ENCODE data around the gene SOX10. TPM values are rescaled to one million over a fixed set of nuclear protein-coding genes. Genes with fewer than 3 reads are reported as not detected.
"Not testable (repeated sequence)": the region's sequence is repeated elsewhere in the genome, so short reads cannot be mapped to it uniquely, and the experiment has no call there.

Gene SOX10
- total RNA-seq, 1 donor from 2014 or later = 1.2 TPM

DNA sequence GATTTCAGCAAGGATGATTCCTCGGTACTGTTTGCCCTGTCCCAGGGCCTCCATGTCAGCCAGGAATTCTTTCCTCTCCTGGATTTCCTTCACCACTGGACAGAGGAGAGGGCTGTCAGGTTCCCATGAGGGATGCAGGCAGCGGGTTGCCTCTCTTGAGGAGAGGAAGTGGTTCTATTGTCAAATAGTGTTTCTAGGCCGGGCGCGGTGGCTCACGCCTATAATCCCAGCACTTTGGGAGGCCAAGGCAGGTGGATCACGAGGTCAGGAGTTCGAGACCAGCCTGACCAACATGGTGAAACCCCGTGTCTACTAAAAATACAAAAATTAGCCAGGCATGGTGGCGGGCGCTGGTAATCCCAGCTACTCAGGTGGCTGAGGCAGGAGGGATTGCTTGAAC lies 39.9 kb downstream of the SOX10 start:
- ATAC-seq (ENCODE audit: poor library complexity); DNase-seq; intact Hi-C loops (cut with DNase I): not testable (repeated sequence)

DNA sequence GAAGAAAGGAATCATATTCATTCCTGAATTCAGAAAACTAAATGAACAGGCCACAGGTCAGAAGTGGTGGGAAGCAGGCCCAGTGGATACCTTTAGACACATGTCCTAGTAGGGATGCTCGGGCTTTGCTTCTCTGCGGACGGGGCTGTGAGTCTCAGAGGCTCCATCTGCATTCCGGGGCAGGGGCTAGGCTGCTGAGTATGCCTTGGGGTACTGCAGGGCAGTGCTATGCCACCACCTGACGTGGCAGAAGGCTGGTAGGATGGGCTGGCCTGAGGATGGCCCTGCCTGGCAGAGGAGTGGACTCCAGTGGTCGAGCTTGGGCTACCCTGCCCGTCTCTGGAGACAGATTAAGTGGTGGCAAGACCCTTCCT lies 40.5 kb downstream of the SOX10 start:
- intact Hi-C loops (cut with DNase I) = no loop called here
- DNase-seq (no peak), ATAC-seq (ENCODE audit: poor library complexity) (no peak)

DNA sequence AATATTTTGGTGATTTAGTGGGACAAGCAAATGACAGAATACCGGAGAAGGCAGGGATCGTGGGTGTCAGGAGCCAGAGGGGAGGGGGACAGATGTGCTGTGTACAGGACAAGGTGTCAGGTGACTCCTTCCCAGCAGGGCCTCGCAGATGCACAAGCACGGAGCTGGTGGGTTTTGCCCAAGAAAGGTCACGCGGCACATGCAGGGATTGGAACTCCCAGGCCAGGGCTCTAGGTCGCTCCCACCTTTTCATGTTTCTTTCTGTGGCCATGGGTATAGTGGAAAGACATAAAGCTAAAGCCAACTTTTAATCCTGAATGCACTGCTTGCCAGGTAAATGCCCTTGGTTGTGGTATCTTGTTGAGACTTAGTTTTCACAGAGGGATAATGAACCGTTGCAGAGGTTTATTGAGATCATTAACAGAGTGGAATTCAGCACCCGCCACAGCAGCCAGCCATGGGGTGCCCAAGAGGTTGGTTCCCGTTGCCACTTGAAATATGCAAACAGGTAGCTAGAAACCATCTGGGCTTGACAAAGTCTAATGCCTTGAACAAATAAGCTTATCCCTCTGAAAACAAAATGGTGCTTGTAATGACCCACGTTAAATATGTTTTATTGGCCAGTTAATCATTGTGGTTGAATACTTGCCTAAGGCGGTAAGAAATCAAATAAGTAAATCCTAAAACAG lies 41.1 kb downstream of the SOX10 start:
- ATAC-seq (ENCODE audit: poor library complexity) = no peak
- intact Hi-C loops (cut with DNase I) = no loop called here

DNA sequence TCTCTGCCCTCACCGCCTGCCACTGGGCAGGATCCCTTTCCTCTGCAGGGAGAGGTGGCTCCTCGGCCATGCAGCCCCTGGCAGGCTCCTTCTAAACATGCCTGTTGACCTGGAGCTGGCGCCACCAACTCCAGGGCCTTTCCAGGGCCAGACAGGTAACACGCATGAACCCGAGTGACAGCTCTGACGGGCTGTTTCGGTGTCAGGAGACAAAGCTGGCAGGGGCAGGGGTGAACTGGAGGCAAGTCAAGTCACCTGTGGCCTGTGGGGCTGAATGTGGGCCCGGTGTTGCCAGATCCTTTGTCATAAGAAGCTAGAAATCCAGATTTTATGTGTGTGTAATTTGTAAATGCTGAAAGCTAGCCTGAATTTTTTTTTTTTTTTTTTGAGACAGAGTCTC lies 42.2 kb downstream of the SOX10 start:
- no peak for ATAC-seq (ENCODE audit: poor library complexity)
- intact Hi-C loops (cut with DNase I) = no loop called here
- no peak for DNase-seq

More for the DNA sequence above, 41.1 kb downstream of the SOX10 start:
- DNase-seq = no peak

DNA sequence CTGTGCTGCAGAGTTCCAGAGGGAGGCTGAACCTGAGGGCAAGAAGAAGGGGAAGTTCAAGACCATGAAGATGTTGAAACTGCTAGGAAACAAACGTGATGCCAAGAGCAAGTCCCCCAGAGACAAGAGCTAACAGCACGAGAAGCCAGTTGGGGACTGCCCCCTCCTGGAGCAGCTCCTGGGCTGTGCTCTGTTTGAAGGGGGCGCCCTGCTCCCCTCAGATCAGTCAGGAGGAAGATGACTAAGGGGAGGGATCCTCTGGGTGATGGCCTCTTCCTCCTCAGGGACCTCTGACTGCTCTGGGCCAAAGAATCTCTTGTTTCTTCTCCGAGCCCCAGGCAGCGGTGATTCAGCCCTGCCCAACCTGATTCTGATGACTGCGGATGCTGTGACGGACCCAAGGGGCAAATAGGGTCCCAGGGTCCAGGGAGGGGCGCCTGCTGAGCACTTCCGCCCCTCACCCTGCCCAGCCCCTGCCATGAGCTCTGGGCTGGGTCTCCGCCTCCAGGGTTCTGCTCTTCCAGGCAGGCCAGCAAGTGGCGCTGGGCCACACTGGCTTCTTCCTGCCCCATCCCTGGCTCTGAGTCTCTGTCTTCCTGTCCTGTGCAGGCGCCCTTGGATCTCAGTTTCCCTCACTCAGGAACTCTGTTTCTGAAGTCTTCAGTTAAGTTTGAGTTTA lies 43.5 kb downstream of the SOX10 start:
- intact Hi-C loops (cut with DNase I) = no loop called here
- no peak for ATAC-seq (ENCODE audit: poor library complexity)
- DNase-seq = no peak

DNA sequence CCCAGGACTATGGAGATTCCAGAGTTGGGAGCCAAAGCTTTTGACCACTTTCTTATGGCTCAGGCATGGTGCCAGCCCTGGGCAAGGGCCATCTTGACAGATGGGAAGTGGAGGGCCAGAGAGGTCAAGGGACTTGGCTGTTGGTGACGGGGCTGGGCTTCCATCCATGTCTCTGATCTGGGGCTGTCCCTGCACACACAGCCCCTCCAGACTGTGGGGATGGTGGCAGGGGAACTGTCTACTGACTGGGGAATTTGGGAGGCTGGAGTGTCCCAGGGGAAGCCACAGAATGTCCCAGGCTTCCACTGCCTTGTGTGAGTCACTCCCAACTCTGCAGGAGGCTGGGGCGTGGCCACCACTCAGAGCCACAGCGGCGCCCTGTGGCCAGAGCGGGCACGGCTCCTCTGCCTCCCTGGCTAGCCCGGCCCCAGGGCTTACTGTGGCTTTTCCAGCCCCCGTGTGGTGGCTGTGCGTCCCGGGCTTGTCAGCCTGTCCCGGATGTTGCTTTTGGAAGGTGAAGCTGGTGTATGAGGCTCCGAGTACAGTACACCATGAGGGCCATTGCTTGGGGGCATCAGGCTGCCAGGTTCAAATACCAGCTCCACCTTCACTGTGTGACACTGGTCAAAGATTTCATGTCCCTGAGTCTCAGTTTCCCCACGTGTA lies 50.5 kb downstream of the SOX10 start:
- intact Hi-C loops (cut with DNase I) = loop anchor here (10.0 kb wide), 1 partner anchor 49 kb away; no protein-coding TSS in a partner anchor
- ATAC-seq (ENCODE audit: poor library complexity) = peak; percentile 96
- peak; percentile 93 for DNase-seq

DNA sequence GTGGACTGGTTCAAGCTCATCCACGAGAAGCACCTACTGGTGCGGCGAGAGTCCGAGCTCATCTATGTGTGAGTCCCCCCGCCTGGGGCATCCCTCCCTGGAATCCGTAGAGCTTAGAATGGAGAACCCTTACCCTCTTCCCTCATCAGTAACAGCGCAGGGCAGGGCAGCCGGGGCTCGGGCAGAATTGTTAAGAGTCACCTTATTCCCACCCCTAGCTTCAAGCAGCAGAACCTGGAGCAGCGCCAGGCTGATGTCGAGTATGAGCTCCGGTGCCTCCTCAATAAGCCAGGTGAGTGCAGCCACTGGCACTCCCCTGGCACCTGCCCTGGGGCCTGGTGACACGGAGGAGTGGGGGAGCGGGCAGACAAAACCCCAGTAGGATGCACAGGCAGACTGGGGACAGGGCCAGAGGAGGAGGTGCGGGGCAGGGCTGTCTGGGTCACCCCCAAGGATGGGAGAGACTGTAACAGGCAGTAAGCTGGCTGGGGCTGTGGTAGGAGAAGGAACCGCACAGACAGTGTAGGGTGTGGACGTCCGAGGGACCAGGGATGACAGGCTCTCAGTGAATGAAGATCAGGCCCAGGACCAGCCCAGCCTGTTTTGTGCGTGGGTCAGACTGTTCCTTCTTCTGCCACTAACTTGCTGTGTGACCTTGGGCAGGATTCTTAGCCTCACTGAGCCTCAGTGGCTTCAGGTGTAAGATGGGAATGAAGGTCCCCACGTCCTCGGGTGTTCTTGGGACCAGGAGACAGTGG lies 51.4 kb downstream of the SOX10 start:
- intact Hi-C loops (cut with DNase I) = loop anchor here (10.0 kb wide), 1 partner anchor 48 kb away; no protein-coding TSS in a partner anchor
- peak; percentile 4 for ATAC-seq (ENCODE audit: poor library complexity)
- DNase-seq = no peak

DNA sequence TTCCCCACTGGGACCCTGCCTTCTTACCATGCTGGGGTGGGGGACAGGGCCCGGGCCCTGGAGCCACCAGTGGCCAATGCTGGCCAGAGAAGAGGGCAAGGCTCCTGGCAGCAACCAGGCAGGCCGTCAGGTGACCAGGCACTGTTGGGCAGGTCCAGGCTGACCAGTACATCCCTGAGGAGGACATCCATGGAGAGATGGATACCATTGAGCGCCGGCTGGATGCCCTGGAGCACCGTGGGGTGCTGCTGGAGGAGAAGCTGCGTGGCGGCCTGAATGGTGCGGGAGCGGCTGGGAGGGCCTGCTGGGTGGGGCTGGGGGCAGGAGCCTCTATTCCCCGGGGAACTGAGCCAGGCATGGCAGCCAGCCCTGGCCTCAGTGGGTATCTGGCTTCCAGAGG lies 52.0 kb downstream of the SOX10 start:
- intact Hi-C loops (cut with DNase I) = loop anchor here (10.0 kb wide), 1 partner anchor 48 kb away; no protein-coding TSS in a partner anchor
- DNase-seq = no peak
- ATAC-seq (ENCODE audit: poor library complexity) = no peak

DNA sequence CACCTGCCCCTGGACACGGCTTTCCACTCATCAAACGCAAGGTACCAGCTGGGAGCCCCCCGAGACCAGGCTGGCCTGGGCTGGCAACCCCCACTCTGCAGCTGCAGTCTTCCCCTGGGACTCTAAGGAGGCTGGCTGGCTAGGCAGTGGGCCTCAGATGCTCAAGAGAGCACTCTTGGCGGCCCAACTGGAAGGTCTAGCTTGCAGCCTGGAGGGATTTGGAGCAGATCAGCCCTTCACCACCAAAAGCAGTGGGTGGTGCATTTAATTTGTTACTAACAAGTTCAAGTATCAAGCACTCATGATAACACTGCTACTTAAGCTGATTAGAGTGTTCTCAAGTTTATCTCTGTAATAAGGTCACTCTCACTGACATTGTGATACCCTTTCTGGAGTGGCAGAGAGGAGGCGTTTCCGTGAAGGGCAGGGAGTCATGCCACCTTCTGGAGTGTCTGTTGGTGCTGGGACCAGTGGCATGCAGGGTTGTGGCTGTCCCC lies 52.4 kb downstream of the SOX10 start:
- intact Hi-C loops (cut with DNase I) = loop anchor here (10.0 kb wide), 1 partner anchor 47 kb away; no protein-coding TSS in a partner anchor
- ATAC-seq (ENCODE audit: poor library complexity) (no peak), DNase-seq (no peak)

DNA sequence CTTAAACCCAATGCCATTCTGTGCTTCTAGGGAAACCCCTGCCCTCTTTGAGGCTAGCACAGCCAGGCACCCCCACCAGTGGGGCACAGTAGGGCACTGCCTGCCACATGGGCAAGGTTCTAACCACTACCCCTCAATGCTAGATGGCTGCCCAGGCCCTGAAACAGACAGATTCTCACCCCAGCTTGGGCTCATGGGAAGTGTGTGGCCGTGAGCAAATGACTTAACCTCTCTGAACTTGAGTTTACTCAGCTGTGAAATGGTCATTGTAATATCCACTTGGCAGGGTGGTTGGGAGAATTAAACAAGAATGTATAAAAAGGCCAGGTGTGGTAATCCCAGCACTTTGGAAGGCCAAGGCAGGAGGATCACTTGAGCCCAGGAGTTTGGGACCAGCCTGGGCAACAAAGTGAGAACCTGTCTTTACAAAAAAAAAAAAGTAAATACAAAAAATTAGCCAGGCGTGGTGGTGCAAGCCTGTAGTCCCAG lies 53.4 kb downstream of the SOX10 start:
- intact Hi-C loops (cut with DNase I) = loop anchor here (10.0 kb wide), 1 partner anchor 46 kb away; no protein-coding TSS in a partner anchor
- no peak for DNase-seq

DNA sequence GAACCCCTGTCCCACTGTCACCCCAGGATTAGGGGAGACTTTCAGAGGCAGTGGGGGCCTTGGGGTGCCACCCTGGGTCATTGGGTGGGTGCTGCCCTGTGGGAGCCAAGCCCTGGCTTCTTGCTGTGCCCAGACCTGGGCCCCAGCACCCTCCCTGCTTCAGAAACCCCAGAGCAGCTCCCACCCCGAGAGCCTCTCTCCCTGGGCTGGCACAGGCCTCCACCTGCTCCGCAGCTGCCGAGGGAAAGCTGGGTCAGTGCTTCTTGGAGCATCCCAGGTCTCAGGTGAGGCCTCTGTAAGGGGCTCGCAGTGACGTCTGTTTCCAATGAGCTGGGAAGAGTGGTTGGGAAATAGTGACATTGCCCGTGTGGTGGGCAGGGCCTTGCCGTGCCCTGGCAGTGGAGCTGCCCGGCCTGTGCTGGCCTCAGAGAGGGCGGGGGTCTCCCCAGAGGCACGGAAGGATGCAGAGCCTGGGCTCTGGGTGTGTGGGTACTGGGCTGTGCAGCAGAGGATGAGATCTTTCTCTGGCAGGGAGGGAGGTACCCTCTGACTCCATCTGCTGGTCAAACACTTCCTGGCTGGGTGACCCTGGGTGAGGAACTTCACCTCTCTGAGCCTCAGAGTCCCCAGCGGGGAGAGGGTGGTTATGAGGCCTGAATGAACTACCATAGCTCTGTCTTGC lies 53.9 kb downstream of the SOX10 start:
- DNase-seq = no peak
- ATAC-seq (ENCODE audit: poor library complexity) = no peak
- intact Hi-C loops (cut with DNase I) = loop anchor here (10.0 kb wide), 1 partner anchor 46 kb away; no protein-coding TSS in a partner anchor

More for the DNA sequence above, 53.4 kb downstream of the SOX10 start:
- no peak for ATAC-seq (ENCODE audit: poor library complexity)

DNA sequence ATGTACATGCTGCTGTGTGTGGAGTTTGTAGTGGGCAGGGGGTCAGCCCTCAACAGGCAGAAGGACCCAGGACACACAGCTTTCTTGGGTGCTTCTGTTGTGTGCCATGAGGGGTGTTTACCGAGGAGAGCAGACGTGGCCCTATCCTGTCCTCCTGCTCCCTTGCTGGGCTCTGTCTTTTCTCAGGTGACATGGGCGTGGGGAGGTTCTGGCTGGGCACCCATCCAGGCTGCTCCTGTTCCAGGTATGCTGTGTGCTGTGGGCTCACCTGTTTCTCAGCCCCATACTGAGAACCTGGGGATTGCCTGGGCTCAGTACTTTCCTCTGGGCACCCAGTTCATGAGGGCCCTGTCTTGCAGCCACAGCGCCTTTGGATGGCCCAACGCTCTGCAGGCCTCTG lies 55.0 kb downstream of the SOX10 start:
- ATAC-seq (ENCODE audit: poor library complexity) (no peak), DNase-seq (no peak)
- intact Hi-C loops (cut with DNase I) = no loop called here

DNA sequence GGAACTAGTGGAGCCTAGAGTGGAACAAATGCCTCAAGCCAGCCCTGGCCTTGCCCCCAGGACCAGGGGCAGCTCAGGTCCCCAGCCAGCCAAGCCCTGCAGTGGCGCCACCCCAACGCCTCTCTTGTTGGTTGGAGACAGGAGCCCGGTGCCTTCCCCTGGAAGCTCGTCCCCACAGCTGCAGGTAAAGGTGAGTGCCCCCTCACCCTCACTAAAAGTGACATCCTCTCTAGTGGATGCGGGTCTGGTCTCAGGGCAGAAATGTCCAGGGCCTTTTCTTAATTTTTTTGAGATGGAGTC lies 56.8 kb downstream of the SOX10 start:
- ATAC-seq (ENCODE audit: poor library complexity) (no peak), DNase-seq (no peak)
- intact Hi-C loops (cut with DNase I) = no loop called here

DNA sequence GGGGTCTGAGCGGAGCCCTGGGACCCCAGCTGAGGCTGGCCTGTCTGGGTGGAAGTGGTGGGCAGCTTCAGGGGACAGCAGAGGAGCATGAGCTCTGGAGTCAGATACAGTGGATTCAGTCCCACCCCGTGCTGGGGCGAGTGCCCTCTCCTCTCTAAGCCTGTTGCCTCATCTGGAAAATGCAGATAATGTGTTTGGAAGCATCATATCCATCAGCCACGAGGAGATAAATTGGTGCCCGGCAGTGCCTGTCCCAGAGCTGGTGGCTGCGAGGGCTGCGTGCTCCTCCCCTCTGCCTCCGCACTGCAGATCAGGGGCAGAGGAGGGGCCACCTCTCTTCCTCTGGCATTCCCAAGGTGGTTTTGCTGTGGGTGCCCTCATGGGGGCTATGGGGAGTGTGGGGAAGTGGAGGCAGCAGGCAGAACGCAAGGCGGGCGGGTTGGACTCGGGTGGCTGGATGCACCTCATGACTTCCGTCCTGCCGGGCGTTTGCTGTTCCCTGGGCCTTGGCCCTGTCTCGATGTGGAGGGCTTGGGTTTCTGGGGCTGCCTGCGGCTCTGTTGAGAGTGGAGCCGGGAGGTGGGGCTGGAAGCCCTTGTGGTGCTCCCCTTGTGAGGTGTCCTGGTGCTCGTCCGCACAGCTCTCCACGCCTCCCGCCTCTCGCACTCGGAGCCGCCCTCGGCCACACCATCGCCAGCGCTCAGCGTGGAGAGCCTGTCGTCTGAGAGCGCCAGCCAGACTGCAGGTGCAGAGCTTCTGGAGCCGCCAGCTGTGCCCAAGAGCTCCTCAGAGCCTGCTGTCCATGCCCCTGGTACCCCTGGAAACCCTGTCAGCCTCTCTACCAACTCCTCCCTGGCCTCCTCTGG lies 57.4 kb downstream of the SOX10 start:
- ATAC-seq (ENCODE audit: poor library complexity) (no peak), DNase-seq (no peak)
- intact Hi-C loops (cut with DNase I) = no loop called here

DNA sequence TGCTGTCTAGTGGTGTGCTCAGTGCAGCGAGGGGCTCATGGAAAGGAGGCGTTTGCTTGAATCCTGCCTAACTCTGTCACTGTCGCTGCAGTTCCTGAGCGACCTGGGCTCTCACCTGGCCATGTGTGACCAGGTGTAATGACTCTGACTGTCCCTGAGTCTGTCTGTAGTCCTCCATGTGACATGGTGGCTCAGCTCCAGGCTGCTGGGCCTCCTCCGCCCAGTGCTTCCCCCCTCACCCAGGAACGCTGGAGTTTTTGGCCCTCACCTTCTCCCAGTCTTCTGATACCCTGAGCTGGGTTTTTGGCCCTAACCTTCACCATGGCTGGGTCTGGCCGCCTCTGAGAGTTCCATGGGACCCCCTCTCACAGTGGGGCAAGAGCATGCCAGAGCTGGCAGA lies 58.0 kb downstream of the SOX10 start:
- DNase-seq (no peak), ATAC-seq (ENCODE audit: poor library complexity) (no peak)
- intact Hi-C loops (cut with DNase I) = no loop called here

DNA sequence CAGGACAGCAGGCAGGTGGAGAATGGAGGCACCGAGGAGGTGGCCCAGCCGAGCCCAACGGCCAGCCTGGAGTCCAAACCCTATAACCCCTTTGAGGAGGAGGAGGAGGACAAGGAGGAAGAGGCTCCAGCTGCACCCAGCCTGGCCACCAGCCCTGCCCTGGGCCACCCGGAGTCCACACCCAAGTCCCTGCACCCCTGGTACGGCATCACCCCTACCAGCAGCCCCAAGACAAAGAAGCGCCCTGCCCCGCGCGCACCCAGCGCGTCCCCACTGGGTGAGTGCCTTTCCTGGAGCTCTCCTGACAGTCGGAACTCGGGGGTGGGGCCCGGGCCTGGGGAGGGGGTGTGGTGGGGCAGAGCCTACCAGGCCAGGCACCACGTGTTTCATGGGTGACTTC lies 58.6 kb downstream of the SOX10 start:
- DNase-seq (no peak), ATAC-seq (ENCODE audit: poor library complexity) (no peak)
- intact Hi-C loops (cut with DNase I) = no loop called here

DNA sequence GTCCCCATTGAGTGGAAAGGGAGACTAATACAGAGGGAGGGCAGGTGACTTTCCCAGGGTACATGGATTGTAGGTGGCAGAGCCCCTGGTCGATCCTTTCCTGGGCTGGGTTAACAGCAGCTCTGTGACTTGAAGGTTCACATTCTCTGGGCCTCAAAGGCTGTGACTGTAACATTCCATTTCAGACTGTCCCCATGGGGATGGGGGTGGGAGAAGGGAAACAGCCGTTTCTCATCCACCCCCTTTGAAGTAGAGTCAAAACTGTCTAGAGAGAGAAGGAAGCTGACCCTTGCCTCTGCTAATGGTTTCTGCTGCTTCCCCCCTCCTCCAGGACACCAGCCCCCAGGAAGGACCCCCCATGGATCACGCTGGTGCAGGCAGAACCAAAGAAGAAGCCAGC lies 59.0 kb downstream of the SOX10 start:
- intact Hi-C loops (cut with DNase I) = no loop called here
- ATAC-seq (ENCODE audit: poor library complexity) (no peak), DNase-seq (no peak)
